ENCODE measurements around the gene NME4.
"Not testable (repeated sequence)": the region's sequence is repeated elsewhere in the genome, so short reads cannot be mapped to it uniquely, and the experiment has no call there.

NME4 gene

DNA sequence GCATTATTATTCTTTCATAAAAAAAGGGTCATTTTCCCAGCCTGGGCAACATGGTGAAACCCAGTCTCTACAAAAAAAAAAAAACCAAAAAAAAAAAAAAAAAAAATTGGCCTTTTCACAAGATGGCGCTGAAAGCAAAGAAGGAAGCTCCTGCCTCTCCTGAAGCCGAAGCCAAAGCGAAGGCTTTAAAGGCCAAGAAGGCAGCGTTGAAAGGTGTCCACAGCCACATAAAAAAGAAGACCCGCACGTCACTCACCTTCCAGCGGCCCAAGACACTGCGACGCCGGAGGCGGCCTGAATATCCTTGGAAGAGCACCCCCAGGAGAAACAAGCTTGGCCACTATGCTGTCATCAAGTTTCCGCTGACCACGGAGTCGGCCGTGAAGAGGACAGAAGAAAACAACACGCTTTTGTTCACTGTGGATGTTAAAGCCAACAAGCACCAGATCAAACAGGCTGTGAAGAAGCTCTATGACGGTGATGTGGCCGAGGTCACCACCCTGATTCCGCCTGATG, 10.3 kb upstream of the NME4 start:
- Histone ChIP-seq H3K9ac (ENCODE audit: low read depth in 1 of 2, low read length in 2 of 2) (no peak overlapping the region), H3K9me3 (ENCODE audit: control insufficient read depth in 1 of 2, low read length in 2 of 2) (no peaks in the 10 kb centered on the region), H3K36me3 (ENCODE audit: control insufficient read depth in 1 of 2, insufficient read depth in 2 of 2, low read length in 2 of 2) (no peaks in the 10 kb centered on the region), H3K27me3 (ENCODE audit: control insufficient read depth in 1 of 2, insufficient read depth in 2 of 2, low read length in 2 of 2) (no peaks in the 10 kb centered on the region), H3K4me1 (ENCODE audit: control insufficient read depth in 1 of 2, insufficient read depth in 2 of 2, low read length in 2 of 2) (peaks cover 6 to 8% of the 10 kb centered on the region in 2 donors), H3K27ac (ENCODE audit: low read depth, low read length) (no peak overlapping the region), H3K4me3 (ENCODE audit: low read depth in 1 of 2, low read length in 2 of 2) (no peak overlapping the region)

DNA sequence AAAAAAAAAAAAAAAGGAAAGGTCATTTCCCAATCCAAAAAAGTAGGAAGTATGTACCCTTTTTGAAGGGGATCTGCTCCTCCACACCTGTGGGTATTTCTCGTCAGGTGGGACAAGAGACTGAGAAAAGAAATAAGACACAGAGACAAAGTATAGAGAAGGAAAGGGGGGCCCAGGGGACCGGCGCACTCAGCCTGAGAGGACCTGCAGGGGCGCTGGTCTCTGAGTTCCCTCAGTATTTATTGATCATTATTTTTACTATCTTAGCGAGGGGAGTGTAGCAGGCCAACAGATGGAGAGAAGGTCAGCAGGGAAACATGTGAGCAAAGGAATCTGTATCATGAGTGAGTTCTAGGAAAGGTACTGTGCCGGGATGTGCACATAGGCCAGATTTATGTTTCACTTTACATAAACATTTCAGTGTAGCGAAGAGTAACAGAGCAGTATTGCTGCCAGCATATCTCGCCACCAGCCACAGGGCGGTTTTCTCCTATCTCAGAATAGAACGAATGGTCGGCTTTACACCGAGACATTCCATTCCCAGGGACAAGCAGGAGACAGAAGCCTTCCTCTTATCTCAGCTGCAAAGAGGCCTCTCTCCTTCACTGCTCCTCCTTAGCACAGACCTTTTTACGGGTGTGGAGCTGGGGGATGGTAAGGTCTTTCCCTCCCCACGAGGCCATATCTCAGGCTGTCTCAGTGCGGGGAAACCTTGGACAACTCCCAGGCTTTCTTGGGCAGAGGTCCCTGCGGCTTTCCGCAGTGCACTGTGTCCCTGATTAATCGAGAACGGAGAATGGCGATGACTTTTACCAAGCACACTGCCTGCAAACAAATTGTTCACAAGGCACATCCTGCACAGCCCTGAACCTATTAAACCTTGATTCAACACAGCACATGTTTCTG, 9.0 kb upstream of the NME4 start:
- not testable (repeated sequence) for H3K27ac ChIP-seq (ENCODE audit: low read depth, low read length); H3K36me3 ChIP-seq (ENCODE audit: control insufficient read depth in 1 of 2, insufficient read depth in 2 of 2, low read length in 2 of 2); H3K4me1 ChIP-seq (ENCODE audit: control insufficient read depth in 1 of 2, insufficient read depth in 2 of 2, low read length in 2 of 2); H3K9me3 ChIP-seq (ENCODE audit: control insufficient read depth in 1 of 2, low read length in 2 of 2); H3K27me3 ChIP-seq (ENCODE audit: control insufficient read depth in 1 of 2, insufficient read depth in 2 of 2, low read length in 2 of 2)
- Histone ChIP-seq H3K9ac (ENCODE audit: low read depth in 1 of 2, low read length in 2 of 2) (peak overlapping the region in 1 of 2 donors; percentile 25), H3K4me3 (ENCODE audit: low read depth in 1 of 2, low read length in 2 of 2) (peak overlapping the region in 1 of 2 donors; percentile 3)

DNA sequence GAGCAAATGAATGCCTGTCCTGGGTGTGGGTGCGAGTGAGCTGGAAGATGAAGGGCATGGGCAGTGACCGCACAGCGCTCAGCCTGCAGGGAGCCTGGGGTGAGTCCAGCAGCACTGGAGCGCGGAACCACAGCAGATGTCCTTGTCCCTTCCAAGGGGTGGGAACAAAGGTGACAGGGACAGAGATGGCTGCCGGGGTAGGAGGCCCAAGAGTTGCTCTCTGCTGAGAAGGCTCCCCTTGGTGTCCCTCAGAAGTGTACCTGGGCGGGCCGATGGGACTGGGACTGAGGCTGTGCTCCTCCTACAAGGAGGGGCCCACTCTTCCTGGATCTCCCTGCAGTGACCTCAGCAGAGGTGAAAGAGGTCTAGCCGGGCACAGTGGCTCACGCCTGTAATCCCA, 7.6 kb upstream of the NME4 start:
- Histone ChIP-seq H3K9me3 (ENCODE audit: control insufficient read depth in 1 of 2, low read length in 2 of 2) (no peaks in the 10 kb centered on the region), H3K36me3 (ENCODE audit: control insufficient read depth in 1 of 2, insufficient read depth in 2 of 2, low read length in 2 of 2) (no peaks in the 10 kb centered on the region), H3K4me1 (ENCODE audit: control insufficient read depth in 1 of 2, insufficient read depth in 2 of 2, low read length in 2 of 2) (no peaks in the 10 kb centered on the region), H3K9ac (ENCODE audit: low read depth in 1 of 2, low read length in 2 of 2) (no peak overlapping the region), H3K27me3 (ENCODE audit: control insufficient read depth in 1 of 2, insufficient read depth in 2 of 2, low read length in 2 of 2) (no peaks in the 10 kb centered on the region), H3K4me3 (ENCODE audit: low read depth in 1 of 2, low read length in 2 of 2) (no peak overlapping the region), H3K27ac (ENCODE audit: low read depth, low read length) (no peak overlapping the region)

DNA sequence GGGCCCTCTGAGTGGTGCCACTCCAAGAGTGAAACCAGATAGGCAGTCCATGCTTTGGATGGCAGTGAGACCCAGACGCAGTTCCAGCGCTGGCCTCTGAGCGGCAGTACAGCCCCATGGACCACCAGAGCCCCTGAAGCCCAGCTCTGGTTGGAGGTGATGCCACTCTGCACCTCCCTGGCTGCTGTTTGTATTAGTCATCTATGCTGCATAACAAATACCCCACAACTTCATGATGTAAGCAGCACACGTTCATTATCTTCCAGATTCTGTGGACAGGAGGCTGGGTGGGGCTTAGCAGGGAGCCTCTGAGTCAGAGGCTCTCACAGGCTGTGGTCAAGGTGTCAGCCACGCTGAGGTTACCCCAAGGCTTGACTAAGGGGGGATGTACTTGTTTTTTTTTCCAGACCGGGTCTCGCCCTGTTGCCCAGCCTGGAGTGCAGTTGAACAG, 5.1 kb upstream of the NME4 start:
- Histone ChIP-seq H3K4me3 (ENCODE audit: low read depth in 1 of 2, low read length in 2 of 2) (no peak overlapping the region), H3K27me3 (ENCODE audit: control insufficient read depth in 1 of 2, insufficient read depth in 2 of 2, low read length in 2 of 2) (no peaks in the 10 kb centered on the region), H3K9me3 (ENCODE audit: control insufficient read depth in 1 of 2, low read length in 2 of 2) (no peaks in the 10 kb centered on the region), H3K36me3 (ENCODE audit: control insufficient read depth in 1 of 2, insufficient read depth in 2 of 2, low read length in 2 of 2) (no peaks in the 10 kb centered on the region), H3K4me1 (ENCODE audit: control insufficient read depth in 1 of 2, insufficient read depth in 2 of 2, low read length in 2 of 2) (peaks cover 0 to 6% of the 10 kb centered on the region in 2 donors), H3K9ac (ENCODE audit: low read depth in 1 of 2, low read length in 2 of 2) (no peak overlapping the region), H3K27ac (ENCODE audit: low read depth, low read length) (no peak overlapping the region)

DNA sequence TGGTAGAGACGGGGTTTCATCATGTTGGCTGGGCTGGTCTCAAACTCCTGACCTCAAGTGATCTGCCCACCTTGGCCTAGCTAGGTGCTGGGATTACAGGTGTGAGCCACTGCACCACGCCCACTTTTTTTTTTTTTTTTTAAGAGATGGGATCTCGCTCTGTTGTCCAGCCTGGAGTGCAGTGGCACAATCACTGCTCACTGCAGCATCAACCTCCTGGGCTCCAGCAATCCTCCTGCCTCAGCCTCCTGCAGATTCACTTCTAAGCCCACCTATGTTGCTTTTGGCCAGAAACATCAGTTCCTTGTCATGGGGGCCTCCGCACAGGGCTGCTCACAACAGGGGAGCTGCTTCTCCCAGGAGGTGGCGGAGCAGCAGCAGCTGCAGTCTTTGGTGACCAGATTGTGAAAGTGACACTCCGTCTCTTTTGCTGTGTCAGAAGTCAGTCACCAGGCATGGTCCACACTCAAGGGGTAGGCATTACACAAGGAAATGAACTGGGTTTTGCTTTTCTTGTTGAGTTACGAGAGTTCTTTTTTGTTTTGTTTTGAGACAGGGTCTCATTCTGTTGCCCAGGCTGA, 4.5 kb upstream of the NME4 start:
- Histone ChIP-seq H3K27me3 (ENCODE audit: control insufficient read depth in 1 of 2, insufficient read depth in 2 of 2, low read length in 2 of 2) (no peaks in the 10 kb centered on the region), H3K36me3 (ENCODE audit: control insufficient read depth in 1 of 2, insufficient read depth in 2 of 2, low read length in 2 of 2) (no peaks in the 10 kb centered on the region), H3K4me1 (ENCODE audit: control insufficient read depth in 1 of 2, insufficient read depth in 2 of 2, low read length in 2 of 2) (peaks cover 0 to 6% of the 10 kb centered on the region in 2 donors), H3K9ac (ENCODE audit: low read depth in 1 of 2, low read length in 2 of 2) (no peak overlapping the region), H3K9me3 (ENCODE audit: control insufficient read depth in 1 of 2, low read length in 2 of 2) (no peaks in the 10 kb centered on the region), H3K27ac (ENCODE audit: low read depth, low read length) (no peak overlapping the region), H3K4me3 (ENCODE audit: low read depth in 1 of 2, low read length in 2 of 2) (no peak overlapping the region)

DNA sequence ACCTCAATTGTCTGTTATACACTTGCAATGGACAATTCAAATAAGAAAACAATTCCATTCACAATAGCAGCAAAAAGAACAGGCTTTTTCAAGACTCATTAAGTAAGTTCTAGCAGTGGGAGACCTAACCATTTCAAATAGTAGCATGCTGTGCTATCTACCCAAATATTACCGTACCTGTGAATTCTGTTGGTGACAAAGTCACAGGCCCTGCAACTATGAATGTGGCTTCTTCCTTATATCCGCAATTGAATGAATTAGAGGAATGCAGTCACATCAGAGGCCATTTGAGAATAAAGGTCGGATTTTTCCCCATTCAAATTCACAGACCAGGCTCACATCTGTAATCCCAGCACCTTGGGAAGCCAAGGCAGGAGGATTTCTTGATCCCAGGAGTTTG, 800 bp upstream of the NME4 start:
- H3K36me3 ChIP-seq (ENCODE audit: control insufficient read depth in 1 of 2, insufficient read depth in 2 of 2, low read length in 2 of 2): peaks cover 0 to 4% of the 10 kb centered on the region in 2 donors
- no peaks in the 10 kb centered on the region for H3K9me3 ChIP-seq (ENCODE audit: control insufficient read depth in 1 of 2, low read length in 2 of 2)
- peaks cover 8 to 18% of the 10 kb centered on the region in 2 donors for H3K4me1 ChIP-seq (ENCODE audit: control insufficient read depth in 1 of 2, insufficient read depth in 2 of 2, low read length in 2 of 2)
- no peak overlapping the region for H3K27ac ChIP-seq (ENCODE audit: low read depth, low read length)
- no peak overlapping the region for H3K4me3 ChIP-seq (ENCODE audit: low read depth in 1 of 2, low read length in 2 of 2)
- no peak overlapping the region for H3K9ac ChIP-seq (ENCODE audit: low read depth in 1 of 2, low read length in 2 of 2)
- H3K27me3 ChIP-seq (ENCODE audit: control insufficient read depth in 1 of 2, insufficient read depth in 2 of 2, low read length in 2 of 2): no peaks in the 10 kb centered on the region

DNA sequence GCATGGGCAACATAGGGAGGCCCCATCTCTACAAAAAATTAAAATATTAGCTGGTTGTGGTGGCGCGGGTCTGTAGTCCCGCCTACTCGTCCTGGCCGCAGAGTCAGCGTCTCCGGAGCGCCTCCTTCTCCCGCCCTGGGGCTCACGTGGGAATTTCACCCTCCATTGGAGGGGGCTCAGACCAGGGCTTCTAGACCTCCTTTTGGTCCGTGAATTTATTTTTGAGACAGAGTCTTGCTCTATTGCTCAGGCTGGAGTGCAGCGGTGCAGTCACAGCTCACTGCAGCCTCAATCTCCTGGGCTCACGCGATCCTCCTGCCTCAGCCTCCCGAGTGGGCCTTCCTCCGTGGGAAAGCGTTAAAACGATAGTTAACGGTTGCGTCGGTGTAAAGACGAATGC, 394 bp upstream of the NME4 start:
- Histone ChIP-seq H3K9ac (ENCODE audit: low read depth in 1 of 2, low read length in 2 of 2) (no peak overlapping the region), H3K36me3 (ENCODE audit: control insufficient read depth in 1 of 2, insufficient read depth in 2 of 2, low read length in 2 of 2) (peaks cover 0 to 4% of the 10 kb centered on the region in 2 donors), H3K4me3 (ENCODE audit: low read depth in 1 of 2, low read length in 2 of 2) (peak overlapping the region in 1 of 2 donors; percentile 62), H3K27me3 (ENCODE audit: control insufficient read depth in 1 of 2, insufficient read depth in 2 of 2, low read length in 2 of 2) (no peaks in the 10 kb centered on the region), H3K9me3 (ENCODE audit: control insufficient read depth in 1 of 2, low read length in 2 of 2) (no peaks in the 10 kb centered on the region), H3K4me1 (ENCODE audit: control insufficient read depth in 1 of 2, insufficient read depth in 2 of 2, low read length in 2 of 2) (peaks cover 8 to 18% of the 10 kb centered on the region in 2 donors), H3K27ac (ENCODE audit: low read depth, low read length) (no peak overlapping the region)

DNA sequence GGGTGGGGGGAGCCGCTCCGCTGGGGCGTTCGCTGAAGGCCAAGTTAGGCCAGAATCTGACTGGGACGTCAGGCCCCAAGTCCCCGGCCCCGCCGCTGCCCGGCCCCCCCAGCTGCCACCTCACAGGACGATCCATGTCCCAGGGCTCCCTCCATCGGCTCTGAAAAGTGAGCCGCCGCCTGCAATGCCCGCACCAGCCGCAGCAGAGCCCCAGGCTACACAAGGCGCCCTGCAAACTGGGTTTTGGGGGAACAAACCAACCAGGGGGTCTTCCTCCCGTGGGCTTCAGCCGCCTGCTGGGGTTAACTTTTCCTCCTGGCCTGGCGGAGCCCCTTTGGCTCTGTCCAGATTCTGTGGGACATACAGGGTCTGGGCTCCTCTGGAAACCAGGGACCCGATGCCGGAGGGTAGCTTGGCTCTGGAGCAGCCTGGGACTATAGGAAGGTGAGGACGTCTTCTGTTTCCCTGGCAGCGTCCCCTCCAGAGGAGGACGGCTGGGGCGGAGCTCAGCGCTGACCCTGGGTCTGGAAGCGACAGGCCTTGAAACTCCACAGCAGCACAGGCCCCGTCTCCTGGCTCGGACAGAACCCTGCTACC, 835 bp downstream of the NME4 start:
- Histone ChIP-seq H3K27me3 (ENCODE audit: control insufficient read depth in 1 of 2, insufficient read depth in 2 of 2, low read length in 2 of 2) (no peaks in the 10 kb centered on the region), H3K9ac (ENCODE audit: low read depth in 1 of 2, low read length in 2 of 2) (no peak overlapping the region), H3K4me1 (ENCODE audit: control insufficient read depth in 1 of 2, insufficient read depth in 2 of 2, low read length in 2 of 2) (peaks cover 8 to 18% of the 10 kb centered on the region in 2 donors), H3K9me3 (ENCODE audit: control insufficient read depth in 1 of 2, low read length in 2 of 2) (no peaks in the 10 kb centered on the region), H3K27ac (ENCODE audit: low read depth, low read length) (no peak overlapping the region), H3K36me3 (ENCODE audit: control insufficient read depth in 1 of 2, insufficient read depth in 2 of 2, low read length in 2 of 2) (peaks cover 0 to 4% of the 10 kb centered on the region in 2 donors), H3K4me3 (ENCODE audit: low read depth in 1 of 2, low read length in 2 of 2) (no peak overlapping the region)

DNA sequence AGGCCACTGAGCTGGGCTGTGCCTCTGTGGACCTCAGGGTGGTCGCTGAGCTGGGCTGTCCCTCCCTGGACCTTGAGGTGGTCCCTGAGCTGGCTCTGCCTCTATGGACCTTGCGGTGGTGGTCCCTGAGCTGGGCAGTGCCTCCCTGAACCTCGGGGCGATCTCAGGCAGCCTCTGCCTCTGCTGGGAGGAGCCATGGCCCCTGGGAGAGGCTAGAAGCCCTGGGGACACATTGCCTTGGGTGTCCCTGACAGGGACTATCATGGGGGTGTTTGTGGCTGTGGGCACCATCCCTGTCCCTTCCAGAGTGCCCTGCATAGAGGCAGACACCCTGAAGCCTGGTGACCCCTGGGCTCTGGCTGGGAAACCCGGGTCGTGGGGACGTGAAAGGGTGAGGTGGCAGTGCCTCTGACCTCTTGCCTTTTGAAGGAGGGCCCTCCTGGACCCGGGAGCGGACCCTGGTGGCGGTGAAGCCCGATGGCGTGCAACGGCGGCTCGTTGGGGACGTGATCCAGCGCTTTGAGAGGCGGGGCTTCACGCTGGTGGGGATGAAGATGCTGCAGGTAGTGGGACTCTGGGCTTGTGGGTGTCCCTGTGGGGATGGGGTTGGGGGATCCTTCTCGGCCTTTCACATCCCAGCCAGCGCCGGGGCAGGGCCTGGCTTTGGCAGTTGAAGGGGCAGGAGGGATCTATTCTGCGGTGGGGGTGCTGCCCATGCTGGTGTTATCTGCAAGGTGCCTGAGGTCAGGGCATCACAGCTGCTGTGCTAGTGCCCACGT, 1.8 kb downstream of the NME4 start:
- H3K27me3 ChIP-seq (ENCODE audit: control insufficient read depth in 1 of 2, insufficient read depth in 2 of 2, low read length in 2 of 2): no peaks in the 10 kb centered on the region
- no peaks in the 10 kb centered on the region for H3K9me3 ChIP-seq (ENCODE audit: control insufficient read depth in 1 of 2, low read length in 2 of 2)
- no peak overlapping the region for H3K4me3 ChIP-seq (ENCODE audit: low read depth in 1 of 2, low read length in 2 of 2)
- peaks cover 8 to 18% of the 10 kb centered on the region in 2 donors for H3K4me1 ChIP-seq (ENCODE audit: control insufficient read depth in 1 of 2, insufficient read depth in 2 of 2, low read length in 2 of 2)
- no peak overlapping the region for H3K27ac ChIP-seq (ENCODE audit: low read depth, low read length)
- peaks cover 0 to 4% of the 10 kb centered on the region in 2 donors for H3K36me3 ChIP-seq (ENCODE audit: control insufficient read depth in 1 of 2, insufficient read depth in 2 of 2, low read length in 2 of 2)
- no peak overlapping the region for H3K9ac ChIP-seq (ENCODE audit: low read depth in 1 of 2, low read length in 2 of 2)

All from duodenal mucosa (tissue), 2 donors.